HepG2 (cell line): ENCODE results near the gene SLC16A13.

ENCODE experiments used
- ATAD3A ChIP-seq: sonication (generic); formaldehyde crosslinking; IDR thresholded peaks from 2 replicates; pipeline ENCODE4 v1.4.0; 2020; ENCODE audit warnings: missing genetic modification reagents
- FOXA1 ChIP-seq, 2 experiments: fragments of 450-650 bp in 1 of 2; sonication (generic) in 1 of 2; formaldehyde crosslinking in 1 of 2; IDR thresholded peaks; 2 replicates each; pipeline versions ENCODE4 v1.4.0 to v1.6.1; 2016 to 2020; ENCODE audit warnings: missing genetic modification reagents in 1 of 2
- NR2C2 ChIP-seq: sonication (generic); formaldehyde crosslinking; IDR thresholded peaks from 2 replicates; pipeline ENCODE4 v1.4.0; 2020; ENCODE audit warnings: missing genetic modification reagents, mild to moderate bottlenecking, moderate library complexity, borderline replicate concordance
- POLR2A ChIP-seq, 2 experiments: IDR thresholded peaks; 2 replicates each; pipeline ENCODE4 v1.6.1; 2011; ENCODE audit warnings: low read depth in 2 of 2, low read length in 2 of 2, mild to moderate bottlenecking in 1 of 2, moderate library complexity in 1 of 2; ENCODE audit not compliant: insufficient read depth in 1 of 2
- POLR2AphosphoS5 ChIP-seq: IDR thresholded peaks from 2 replicates; pipeline ENCODE4 v1.6.1; 2012; ENCODE audit warnings: low read depth, low read length
- TBP ChIP-seq: sonication (generic); formaldehyde crosslinking; IDR thresholded peaks from 2 replicates; pipeline ENCODE4 v1.5.0; 2020; ENCODE audit warnings: missing genetic modification reagents
- ZFX ChIP-seq: sonication (generic); formaldehyde crosslinking; IDR thresholded peaks from 2 replicates; pipeline ENCODE4 v1.4.0; 2020; ENCODE audit warnings: mild to moderate bottlenecking, low read depth, missing genetic modification reagents, moderate library complexity

- TF ChIP-seq TBP (CRISPR knock-in tag) = no peak
- no peak for TF ChIP-seq ATAD3A
- no peak for TF ChIP-seq POLR2AphosphoS5
- no peak for TF ChIP-seq NR2C2 (CRISPR knock-in tag)
- no peak for TF ChIP-seq FOXA1 (IDR thresholded peaks at IDR 0.05)
- TF ChIP-seq FOXA1 (CRISPR knock-in tag; IDR thresholded peaks at IDR 0.05) = no peak
- TF ChIP-seq ZFX (CRISPR knock-in tag) = no peak
- no peak for TF ChIP-seq POLR2A (IDR thresholded peaks at IDR 0.05; ENCODE audit: insufficient read depth in 1 of 2, low read depth in 2 of 2, low read length in 2 of 2)
Measured at GRCh38 chr17:7068268-7068667, 32.5 kb downstream of the SLC16A13 start.
